ENCODE data around the gene GSC2. TPM values are rescaled to one million over a fixed set of nuclear protein-coding genes. Genes with fewer than 3 reads are reported as not detected.
"Not testable (repeated sequence)": the region's sequence is repeated elsewhere in the genome, so short reads cannot be mapped to it uniquely, and the experiment has no call there.

Gene GSC2
- total and polyA plus RNA-seq, 9 of the 15 experiments (the other 6 are each of a cell fraction or from before 2014, with no cell fraction given): not detected

DNA sequence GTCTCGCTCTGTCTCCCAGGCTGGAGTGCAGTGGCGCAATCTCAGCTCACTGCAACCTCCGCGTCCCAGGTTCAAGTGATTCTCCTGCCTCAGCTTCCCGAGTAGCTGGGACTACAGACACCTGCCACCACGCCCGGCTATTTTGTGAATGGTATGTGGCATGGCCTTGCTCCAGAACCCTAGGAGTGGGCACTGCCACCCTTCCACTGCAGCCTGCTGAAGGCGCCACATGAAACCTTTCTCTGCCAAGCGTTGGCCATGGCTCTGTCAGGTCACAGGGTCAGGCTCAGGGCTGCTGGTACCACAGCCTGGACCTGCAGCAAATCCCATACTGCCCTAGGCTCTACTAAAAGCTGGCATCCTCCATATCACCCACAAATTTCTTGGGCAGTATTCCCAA lies 6.0 kb upstream of the GSC2 start:
- H3K9me1 ChIP-seq (ENCODE audit: control insufficient read depth, insufficient read depth, low read length); ATAC-seq; H2AFZ ChIP-seq (ENCODE audit: low read depth, low read length); H3K79me2 ChIP-seq (ENCODE audit: control insufficient read depth, insufficient read depth, low read length); DNase-seq (ENCODE audit: extremely low read depth in 1 of 4, low spot score in 3 of 4); H3K9me3 ChIP-seq (replicated peaks; ENCODE audit: control insufficient read depth, insufficient read depth, low read depth, low read length); intact Hi-C loops (cut with micrococcal nuclease); FAIRE-seq; H3K4me2 ChIP-seq (ENCODE audit: insufficient read depth, low read length); in situ Hi-C loops (cut with MboI); BruUV-seq (replicated peaks); CTCF ChIA-PET (ENCODE audit: low intra/inter-chr PET ratio); H4K20me1 ChIP-seq (replicated peaks; ENCODE audit: control insufficient read depth, insufficient read depth, low read length); H3K4me3 ChIP-seq; H3K4me1 ChIP-seq (replicated peaks in 1 of 2; ENCODE audit: control insufficient read depth in 2 of 2, insufficient read depth in 2 of 2, low read length in 2 of 2); H3K27ac ChIP-seq (ENCODE audit: extremely low read depth, low read depth, low read length); H3K36me3 ChIP-seq (ENCODE audit: control insufficient read depth, insufficient read depth, low read length); TF ChIP-seq CEBPG (tag; conservative IDR thresholded peaks at IDR 0.05 in 1 of 2, IDR thresholded peaks at IDR 0.05 in 1 of 2); TEAD4 (IDR thresholded peaks at IDR 0.05; ENCODE audit: low read length): not testable (repeated sequence)
- Histone ChIP-seq H3K27me3 (ENCODE audit: control insufficient read depth in 2 of 2, insufficient read depth in 2 of 2, low read length in 2 of 2) (peaks cover 41 to 59% of the 10 kb centered on the region in 2 experiments), H3K9ac (ENCODE audit: insufficient read depth in 1 of 2, low read depth in 2 of 2, low read length in 2 of 2) (peak overlapping the region in 1 of 2 experiments; percentile 38; a peak in 1 of 4 replicates)
- WGBS (ENCODE audit: insufficient coverage, low coverage, missing lambda C conversion rate): 12% methylated on average over 9 of the region's 9 CpGs
- TF ChIP-seq, protein P1, sequence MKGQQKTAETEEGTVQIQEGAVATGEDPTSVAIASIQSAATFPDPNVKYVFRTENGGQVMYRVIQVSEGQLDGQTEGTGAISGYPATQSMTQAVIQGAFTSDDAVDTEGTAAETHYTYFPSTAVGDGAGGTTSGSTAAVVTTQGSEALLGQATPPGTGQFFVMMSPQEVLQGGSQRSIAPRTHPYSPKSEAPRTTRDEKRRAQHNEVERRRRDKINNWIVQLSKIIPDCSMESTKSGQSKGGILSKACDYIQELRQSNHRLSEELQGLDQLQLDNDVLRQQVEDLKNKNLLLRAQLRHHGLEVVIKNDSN (CRISPR knock-in tag; IDR thresholded peaks at IDR 0.05): peak; percentile 60
- TF ChIP-seq CEBPG (CRISPR knock-in tag; IDR thresholded peaks at IDR 0.05) (0 out of 2 replicates have a peak, but pooled peaks have one; percentile 31), IRF2 (CRISPR knock-in tag; IDR thresholded peaks at IDR 0.05) (peak; percentile 87; the same call in 1 of the 2 replicates), MCM3 (IDR thresholded peaks at IDR 0.05) (0 out of 2 replicates have a peak, but pooled peaks have one; percentile 28), TEAD4 (CRISPR knock-in tag; IDR thresholded peaks at IDR 0.05; ENCODE audit: borderline replicate concordance) (0 out of 2 replicates have a peak, but pooled peaks have one; percentile 69), ZNF263 (CRISPR knock-in tag; IDR thresholded peaks at IDR 0.05; ENCODE audit: borderline replicate concordance) (0 out of 2 replicates have a peak, but pooled peaks have one; percentile 29), TGIF2 (CRISPR knock-in tag; IDR thresholded peaks at IDR 0.05) (peak; percentile 81; the same call in 1 of the 2 replicates), FOXA3 (CRISPR knock-in tag; conservative IDR thresholded peaks at IDR 0.05 in 1 of 2, IDR thresholded peaks at IDR 0.05 in 1 of 2) (0 out of 4 replicates have a peak, but pooled peaks of 1 of the 2 experiments have one; percentile 24), CEBPB (tag; IDR thresholded peaks at IDR 0.05) (peak; percentile 77)
- POLR2A ChIA-PET: interaction anchor here (0.6 to 6.8 kb wide), 4 partner anchors 11 to 473 kb away, joined by 3 to 64 read pairs (median 29); partner anchors contain the start of gene ESS2

All from K562 (cell line).